ENCODE results near the gene EGFL8.
"Not testable (repeated sequence)": the region's sequence is repeated elsewhere in the genome, so short reads cannot be mapped to it uniquely, and the experiment has no call there.

EGFL8 gene

GRCh38 chr6:32198345-32198696 is 33.9 kb downstream of the EGFL8 start:
- no peak for DNase-seq

- no peak for DNase-seq
Observed at GRCh38 chr6:32198866-32199265, 34.5 kb downstream of the EGFL8 start.

- no peak for DNase-seq
Observed at GRCh38 chr6:32200711-32201475, 36.5 kb downstream of the EGFL8 start.

GRCh38 chr6:32202186-32202585 is 37.8 kb downstream of the EGFL8 start:
- DNase-seq, result no peak

- no peak for DNase-seq
Observed at GRCh38 chr6:32203426-32204267, 39.3 kb downstream of the EGFL8 start.

- DNase-seq, result no peak
Observed at GRCh38 chr6:32204268-32204715, 39.9 kb downstream of the EGFL8 start.

- DNase-seq, result no peak
Observed at GRCh38 chr6:32208996-32209395, 44.6 kb downstream of the EGFL8 start.

- DNase-seq, result no peak
Observed at GRCh38 chr6:32210191-32210601, 45.8 kb downstream of the EGFL8 start.

- not testable (repeated sequence) for DNase-seq
Observed at GRCh38 chr6:32211432-32211831, 47.0 kb downstream of the EGFL8 start.

GRCh38 chr6:32212076-32212760 is 47.8 kb downstream of the EGFL8 start:
- DNase-seq, result no peak

- DNase-seq, result no peak
Observed at GRCh38 chr6:32213649-32214048, 49.3 kb downstream of the EGFL8 start.

- no peak for DNase-seq
Observed at GRCh38 chr6:32214126-32214525, 49.7 kb downstream of the EGFL8 start.

GRCh38 chr6:32215617-32216016 is 51.2 kb downstream of the EGFL8 start:
- DNase-seq, result no peak

GRCh38 chr6:32216285-32216684 is 51.9 kb downstream of the EGFL8 start:
- no peak for DNase-seq

- DNase-seq, result no peak
Observed at GRCh38 chr6:32216998-32217397, 52.6 kb downstream of the EGFL8 start.
